Heart right ventricle (tissue), 16 donors: ENCODE data around the gene SNX11. TPM values are rescaled to one million over a fixed set of nuclear protein-coding genes. Genes with fewer than 3 reads are reported as not detected.

Source experiments
- ATAC-seq, 8 donors: fragments of 200-7000 bp; cut with Tn5 transposase; one replicate each; pipeline ENCODE4 v1.9.1; 2020; ENCODE audit warnings: mild to moderate bottlenecking in 8 of 8, moderate library complexity in 8 of 8, moderate number of reproducible peaks in 1 of 8
- DNase-seq, 2 donors: peaks; one replicate each; pipeline ENCODE4 v3.0.0-alpha.2; 2020
- H3K27ac ChIP-seq, 10 donors: fragments of 200-600 bp; sonication (generic) in 2 of 10; one replicate each; pipeline versions ENCODE4 v1.5.0 to v1.8.0; 2020 to 2022; ENCODE audit warnings: mild to moderate bottlenecking in 3 of 10
- H3K27me3 ChIP-seq, 7 donors: fragments of 200-600 bp; one replicate each; pipeline ENCODE4 v1.8.0; 2021 to 2022; ENCODE audit warnings: mild to moderate bottlenecking in 2 of 7
- H3K36me3 ChIP-seq, 9 donors: fragments of 200-600 bp; sonication (generic) in 1 of 9; one replicate each; pipeline versions ENCODE4 v1.5.0 to v1.8.0; 2020 to 2022; ENCODE audit warnings: mild to moderate bottlenecking in 2 of 9
- H3K4me1 ChIP-seq, 9 donors: fragments of 200-600 bp; sonication (generic) in 1 of 9; one replicate each; pipeline versions ENCODE4 v1.5.0 to v1.8.0; 2020 to 2022; ENCODE audit warnings: mild to moderate bottlenecking in 4 of 9
- H3K4me3 ChIP-seq, 10 donors: fragments of 200-600 bp; sonication (generic) in 2 of 10; one replicate each; pipeline versions ENCODE4 v1.5.0 to v1.8.0; 2020 to 2022; ENCODE audit warnings: mild to moderate bottlenecking in 7 of 10, moderate library complexity in 2 of 10
- H3K9me3 ChIP-seq, 11 donors: fragments of 200-600 bp in 10 of 11; sonication (generic) in 2 of 11; one replicate each; pipeline versions ENCODE4 v1.5.0 to v1.8.0; 2013 to 2022; ENCODE audit warnings: mild to moderate bottlenecking in 2 of 11, control low read depth in 1 of 11, moderate library complexity in 1 of 11
- WGBS, 2 donors: extraction: QIAGEN DNeasy Blood & Tissue Kit; methylation state at CpG; one replicate each; pipeline ENCODE4 v1.1.7; 2013; ENCODE audit warnings: inconsistent platforms in 1 of 2; 5-methylcytosine and 5-hydroxymethylcytosine counted together
- intact Hi-C, 10 donors: fragments of 100-400 bp; cut with DNase I; formaldehyde crosslinking; loops; one replicate each; pipeline versions ENCODE4 v1.11.1 to v1.14.2; 2022
- polyA plus RNA-seq, 2 donors: library from polyadenylated mRNA; stranded (reverse); fragments of 200-250 nt; gene quantifications; one replicate each; pipeline ENCODE4 v1.2.3, GENCODE V29; 2013
- total RNA-seq, 10 donors: library from RNA; stranded (reverse); fragmentation: NEBNext Ultra II Directional in 3 of 10; extraction: Animal tissue kit (Norgen Biotek cat#: 25700) in 3 of 10; gene quantifications; one replicate each; pipeline versions ENCODE4 v1.2.1 to v1.2.4, GENCODE V29; 2021 to 2023
- TF ChIP-seq, protein P1 (sequence below), 9 donors: fragments of 200-600 bp; sonication (generic) in 2 of 9; IDR thresholded peaks; one replicate each; pipeline versions ENCODE4 v1.5.0 to v1.8.0; 2021 to 2022; ENCODE audit warnings: antibody characterized with exemption in 9 of 9, mild to moderate bottlenecking in 5 of 9, moderate library complexity in 1 of 9
- donor health status: Arrhythmogenic right ventricular cardiomyopathy.
- donor health status: ischemic (EF 13 %, LVEDD 7.1; RV severe dilation, severe dysfunction).
- donor health status: healthy with polysubstance abuse.
- donor health status: DM: no; HTN: yes; CAD: no.
- donor health status: DM: no; HTN: no; CAD: no.
- donor health status: ischemic (EF 25% LVEDD 6.9; RV normal size, moderate dysfunction).
- donor health status: ischemic (EF 25% LVEDD 5.7; RV mildly dilated, moderate dysfunction).
- donor health status: healthy.
- donor health status: DM: yes; HTN: yes; CAD: no.
- donor health status: Ischemic cardiomyopathy.
- donor health status: ischemic (EF 35%, LVEDD 5.7; RV mildly dilated, moderate dysfunction).
- donor health status: nonischemic (EF 11% LVEDD 7.7; RV severe dilation, severe dysfunction).
- donor health status: DM: yes; HTN: yes; CAD: no.
- donor health status: PGD.
- donor health status: ischemic (EF 29% LVEDD 5.4; RV normal size, mild dysfunction).
- donor health status: nonischemic (EF 23%, LVEDD 6.1; RV moderate dilation, normal function).

SNX11 gene
- total and polyA plus RNA-seq, 12 donors, result 7.1 to 17.1 (median 12.3) TPM

- Histone ChIP-seq H3K9me3 (no peaks in the 10 kb centered on the region), H3K27me3 (peaks cover 5 to 89% (median 73%) of the 10 kb centered on the region in 7 donors), H3K4me1 (no peaks in the 10 kb centered on the region), H3K27ac (no peak overlapping the region), H3K36me3 (no peaks in the 10 kb centered on the region), H3K4me3 (no peak overlapping the region)
- ATAC-seq, result no peak
- TF ChIP-seq, protein P1, sequence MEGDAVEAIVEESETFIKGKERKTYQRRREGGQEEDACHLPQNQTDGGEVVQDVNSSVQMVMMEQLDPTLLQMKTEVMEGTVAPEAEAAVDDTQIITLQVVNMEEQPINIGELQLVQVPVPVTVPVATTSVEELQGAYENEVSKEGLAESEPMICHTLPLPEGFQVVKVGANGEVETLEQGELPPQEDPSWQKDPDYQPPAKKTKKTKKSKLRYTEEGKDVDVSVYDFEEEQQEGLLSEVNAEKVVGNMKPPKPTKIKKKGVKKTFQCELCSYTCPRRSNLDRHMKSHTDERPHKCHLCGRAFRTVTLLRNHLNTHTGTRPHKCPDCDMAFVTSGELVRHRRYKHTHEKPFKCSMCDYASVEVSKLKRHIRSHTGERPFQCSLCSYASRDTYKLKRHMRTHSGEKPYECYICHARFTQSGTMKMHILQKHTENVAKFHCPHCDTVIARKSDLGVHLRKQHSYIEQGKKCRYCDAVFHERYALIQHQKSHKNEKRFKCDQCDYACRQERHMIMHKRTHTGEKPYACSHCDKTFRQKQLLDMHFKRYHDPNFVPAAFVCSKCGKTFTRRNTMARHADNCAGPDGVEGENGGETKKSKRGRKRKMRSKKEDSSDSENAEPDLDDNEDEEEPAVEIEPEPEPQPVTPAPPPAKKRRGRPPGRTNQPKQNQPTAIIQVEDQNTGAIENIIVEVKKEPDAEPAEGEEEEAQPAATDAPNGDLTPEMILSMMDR (IDR thresholded peaks at IDR 0.05), result no peak
- 72 to 75% methylated on average over 4 of the region's 4 CpGs for WGBS, 2 donors
- intact Hi-C loops, result loop anchor here in 3 of 10 donors (10.0 kb wide), 1 partner anchor 463 kb away; the partner anchor contains the start of genes HOXB7 (in 3 of the 3) and HOXB8 (in 3 of the 3)
- DNase-seq, result no peak
Measured at GRCh38 chr17:48152289-48152688, 44.7 kb downstream of the SNX11 start.

- intact Hi-C loops, result loop anchor here in 3 of 10 donors (10.0 kb wide), 1 partner anchor 461 kb away; the partner anchor contains the start of genes HOXB7 (in 3 of the 3) and HOXB8 (in 3 of the 3)
- Histone ChIP-seq H3K4me1 (no peaks in the 10 kb centered on the region), H3K27ac (no peak overlapping the region), H3K4me3 (no peak overlapping the region), H3K27me3 (peaks cover 5 to 75% (median 67%) of the 10 kb centered on the region in 7 donors), H3K36me3 (no peaks in the 10 kb centered on the region), H3K9me3 (no peaks in the 10 kb centered on the region)
- DNase-seq (no peak), ATAC-seq (no peak)
- TF ChIP-seq, protein P1 (IDR thresholded peaks at IDR 0.05), result peak in 7 of 9 donors; percentile 28 to 63 (median 50)
- WGBS, 2 donors, result 51 to 57% methylated on average over 6 of the region's 6 CpGs
Measured at GRCh38 chr17:48153691-48154358, 46.3 kb downstream of the SNX11 start.

- intact Hi-C loops, result loop anchor here in 3 of 10 donors (10.0 kb wide), 1 partner anchor 459 kb away; the partner anchor contains the start of genes HOXB7 (in 3 of the 3) and HOXB8 (in 3 of the 3)
- TF ChIP-seq, protein P1 (IDR thresholded peaks at IDR 0.05), result no peak
- Histone ChIP-seq H3K9me3 (no peaks in the 10 kb centered on the region), H3K36me3 (no peaks in the 10 kb centered on the region), H3K27ac (no peak overlapping the region), H3K27me3 (peaks cover 0 to 54% (median 45%) of the 10 kb centered on the region in 7 donors), H3K4me3 (no peak overlapping the region), H3K4me1 (no peaks in the 10 kb centered on the region)
- WGBS, 2 donors, result 60 to 61% methylated on average over 21 of the region's 21 CpGs
- no peak for DNase-seq
- no peak for ATAC-seq
Measured at GRCh38 chr17:48155889-48156611, 48.5 kb downstream of the SNX11 start.

DNA sequence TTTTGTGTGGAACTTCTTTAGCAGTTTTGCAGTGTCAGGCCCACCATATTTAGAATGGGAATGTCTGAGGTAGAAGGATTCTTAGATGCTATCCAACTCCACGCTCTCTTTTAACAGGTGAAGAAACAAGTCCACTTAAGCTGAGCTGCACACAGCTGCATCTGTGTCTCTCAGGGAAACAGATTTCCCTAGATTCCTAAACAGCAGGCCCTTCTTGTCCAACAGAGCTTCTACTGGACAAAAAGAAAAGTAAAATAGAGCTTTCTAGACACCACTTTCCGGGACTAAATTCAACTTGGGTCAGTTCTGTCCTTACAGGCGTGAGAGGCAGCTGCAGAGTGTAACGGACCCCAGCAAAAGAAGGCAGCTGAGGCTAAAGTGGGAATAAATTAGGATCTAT lies 51.7 kb downstream of the SNX11 start:
- Histone ChIP-seq H3K4me3 (no peak overlapping the region), H3K27me3 (peaks cover 0 to 26% (median 16%) of the 10 kb centered on the region in 7 donors), H3K36me3 (no peaks in the 10 kb centered on the region), H3K9me3 (no peaks in the 10 kb centered on the region), H3K27ac (no peak overlapping the region), H3K4me1 (peaks cover 0 to 5% (median 0%) of the 10 kb centered on the region in 9 donors)
- DNase-seq, result no peak
- TF ChIP-seq, protein P1 (IDR thresholded peaks at IDR 0.05), result no peak
- 83% methylated on average over 4 of the region's 4 CpGs for WGBS, 2 donors
- no peak for ATAC-seq
- intact Hi-C loops, result loop anchor here in 3 of 10 donors (10.0 kb wide), 1 partner anchor 456 kb away; the partner anchor contains the start of genes HOXB7 (in 3 of the 3) and HOXB8 (in 3 of the 3)
